ENCODE measurements around the gene GAS7.
"Not testable (repeated sequence)": the region's sequence is repeated elsewhere in the genome, so short reads cannot be mapped to it uniquely, and the experiment has no call there.

The GAS7 gene

GRCh38 chr17:10013365-10014112 lies 184.9 kb downstream of the GAS7 start:
- ChIA-PET CTCF (no interaction called here), POLR2A (no interaction called here)
- no peak for DNase-seq (ENCODE audit: low read depth, low spot score)
- no peak overlapping the region for H3K4me3 ChIP-seq (ENCODE audit: low read depth, low read length)
- no peak for TF ChIP-seq CTCF (IDR thresholded peaks at IDR 0.05; ENCODE audit: insufficient read depth, low read length, missing control alignments)

GRCh38 chr17:10010752-10011151 lies 187.7 kb downstream of the GAS7 start:
- H3K4me3 ChIP-seq (ENCODE audit: low read depth, low read length): no peak overlapping the region
- ChIA-PET CTCF (interaction anchor here (1.0 kb wide), 1 partner anchor 10 kb away, joined by 3 read pairs; no protein-coding TSS in a partner anchor), POLR2A (no interaction called here)
- no peak for TF ChIP-seq CTCF (IDR thresholded peaks at IDR 0.05; ENCODE audit: insufficient read depth, low read length, missing control alignments)
- no peak for DNase-seq (ENCODE audit: low read depth, low spot score)

- ChIA-PET POLR2A (no interaction called here), CTCF (interaction anchor here (1.2 to 1.4 kb wide), 2 partner anchors 14 to 16 kb away, joined by 3 to 6 read pairs; no protein-coding TSS in a partner anchor)
- TF ChIP-seq CTCF (IDR thresholded peaks at IDR 0.05; ENCODE audit: insufficient read depth, low read length, missing control alignments): no peak
These were observed 194.7 kb downstream of the GAS7 start for GRCh38 chr17:10003705-10004104.

GRCh38 chr17:10002567-10003360 lies 195.6 kb downstream of the GAS7 start:
- CTCF ChIA-PET; POLR2A ChIA-PET; DNase-seq (ENCODE audit: low read depth, low spot score): not testable (repeated sequence)

More at GRCh38 chr17:10003705-10004104, 194.7 kb downstream of the GAS7 start:
- no peak overlapping the region for H3K4me3 ChIP-seq (ENCODE audit: low read depth, low read length)
- no peak for DNase-seq (ENCODE audit: low read depth, low spot score)

GRCh38 chr17:10001306-10001873 lies 197.0 kb downstream of the GAS7 start:
- ChIA-PET POLR2A (no interaction called here), CTCF (interaction anchor here (0.7 to 1.0 kb wide), 3 partner anchors 12 to 225 kb away, joined by 3 to 4 read pairs (median 3); no protein-coding TSS in a partner anchor)
- no peak for TF ChIP-seq CTCF (IDR thresholded peaks at IDR 0.05; ENCODE audit: insufficient read depth, low read length, missing control alignments)
- DNase-seq (ENCODE audit: low read depth, low spot score): no peak
- H3K4me3 ChIP-seq (ENCODE audit: low read depth, low read length): no peak overlapping the region

More at GRCh38 chr17:10002567-10003360, 195.6 kb downstream of the GAS7 start:
- H3K4me3 ChIP-seq (ENCODE audit: low read depth, low read length): not testable (repeated sequence)

- no peak for TF ChIP-seq CTCF (IDR thresholded peaks at IDR 0.05; ENCODE audit: insufficient read depth, low read length, missing control alignments)
- POLR2A ChIA-PET: no interaction called here
- CTCF ChIA-PET: no interaction called here
- no peak for DNase-seq (ENCODE audit: low read depth, low spot score)
- no peak overlapping the region for H3K4me3 ChIP-seq (ENCODE audit: low read depth, low read length)
These were observed 198.3 kb downstream of the GAS7 start for GRCh38 chr17:9999919-10000695.
